HG03045 (cell line): ENCODE results near the gene AGAP1.

ENCODE experiments used
- ATAC-seq: cut with Tn5 transposase; IDR thresholded peaks from one replicate; pipeline ENCODE4 v1.9.1; 2021; ENCODE audit warnings: mild to moderate bottlenecking, moderate library complexity; ENCODE audit not compliant: unreplicated experiment

The AGAP1 gene

DNA sequence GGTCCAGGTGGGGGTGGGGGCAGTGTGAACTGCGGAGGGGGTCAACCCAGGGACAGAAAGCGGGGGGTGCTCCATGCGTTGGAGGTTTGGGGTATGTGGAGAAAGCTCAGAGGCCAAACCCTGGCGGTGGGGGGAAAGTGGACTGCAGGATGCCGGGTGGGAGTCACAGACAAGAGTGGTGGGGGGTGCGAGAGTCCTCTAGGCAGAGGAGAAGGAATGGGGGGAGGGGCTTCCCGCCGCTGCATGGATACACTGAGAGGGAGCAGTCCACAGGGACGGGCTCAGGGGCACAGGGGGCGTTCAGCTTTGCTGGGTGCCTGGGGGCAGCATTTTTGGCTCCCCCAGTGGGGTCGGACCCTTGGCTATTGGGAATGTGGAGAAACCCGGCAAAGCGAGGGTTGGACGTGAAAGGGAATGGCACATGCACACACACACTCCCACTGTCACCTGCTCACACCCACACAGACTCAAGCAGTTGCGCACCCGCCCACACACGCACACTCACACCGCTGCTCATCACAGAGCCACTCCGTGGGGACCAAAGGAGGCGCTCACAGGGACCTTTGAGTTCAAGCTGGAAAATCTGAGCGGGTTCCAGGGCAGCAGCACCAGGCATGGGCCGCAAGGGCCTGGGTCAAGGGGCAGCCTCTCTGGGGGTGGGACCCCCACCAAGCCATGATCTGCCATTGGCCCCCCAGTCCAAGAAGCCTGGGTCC is 666.7 kb downstream of the AGAP1 start:
- ATAC-seq, result no peak

DNA sequence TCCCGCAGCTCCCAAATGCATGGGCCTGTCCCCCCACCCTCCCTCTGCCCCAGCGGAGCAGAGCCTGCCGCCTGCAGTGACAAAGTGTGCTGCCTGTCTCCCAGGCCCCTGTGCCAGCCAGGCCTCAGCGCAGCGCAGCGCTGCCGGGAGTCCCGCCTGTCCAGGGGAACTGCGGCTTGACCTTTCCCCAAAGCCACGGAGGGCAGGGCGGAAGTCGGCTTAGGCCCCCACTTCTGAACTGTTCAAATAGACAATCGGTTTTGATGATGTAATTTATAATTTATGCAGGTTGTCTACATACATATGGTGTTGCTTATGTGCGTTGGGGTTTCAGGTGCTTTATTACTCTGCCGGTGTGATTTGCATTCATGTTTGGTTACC is 667.2 kb downstream of the AGAP1 start:
- no peak for ATAC-seq

DNA sequence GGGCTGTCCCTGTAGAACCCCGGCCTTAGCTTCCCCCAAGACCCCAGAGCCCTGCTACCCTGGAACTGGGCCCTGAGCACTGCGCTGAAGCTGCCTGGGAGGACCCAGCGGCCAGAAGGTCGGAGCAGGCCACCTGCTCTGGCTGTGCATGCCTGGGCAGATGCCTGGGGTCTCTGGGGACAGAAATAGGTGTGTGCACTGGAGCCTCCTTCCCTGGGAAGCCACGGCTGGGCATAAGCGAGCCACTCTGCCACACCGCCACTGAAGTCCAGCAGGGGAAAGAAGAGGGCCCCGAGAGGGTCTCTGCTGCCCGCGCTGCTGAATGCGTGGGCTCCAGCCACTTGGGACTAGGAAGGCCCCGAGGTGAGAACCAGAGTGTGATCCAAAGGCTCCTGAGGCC is 667.7 kb downstream of the AGAP1 start:
- no peak for ATAC-seq

DNA sequence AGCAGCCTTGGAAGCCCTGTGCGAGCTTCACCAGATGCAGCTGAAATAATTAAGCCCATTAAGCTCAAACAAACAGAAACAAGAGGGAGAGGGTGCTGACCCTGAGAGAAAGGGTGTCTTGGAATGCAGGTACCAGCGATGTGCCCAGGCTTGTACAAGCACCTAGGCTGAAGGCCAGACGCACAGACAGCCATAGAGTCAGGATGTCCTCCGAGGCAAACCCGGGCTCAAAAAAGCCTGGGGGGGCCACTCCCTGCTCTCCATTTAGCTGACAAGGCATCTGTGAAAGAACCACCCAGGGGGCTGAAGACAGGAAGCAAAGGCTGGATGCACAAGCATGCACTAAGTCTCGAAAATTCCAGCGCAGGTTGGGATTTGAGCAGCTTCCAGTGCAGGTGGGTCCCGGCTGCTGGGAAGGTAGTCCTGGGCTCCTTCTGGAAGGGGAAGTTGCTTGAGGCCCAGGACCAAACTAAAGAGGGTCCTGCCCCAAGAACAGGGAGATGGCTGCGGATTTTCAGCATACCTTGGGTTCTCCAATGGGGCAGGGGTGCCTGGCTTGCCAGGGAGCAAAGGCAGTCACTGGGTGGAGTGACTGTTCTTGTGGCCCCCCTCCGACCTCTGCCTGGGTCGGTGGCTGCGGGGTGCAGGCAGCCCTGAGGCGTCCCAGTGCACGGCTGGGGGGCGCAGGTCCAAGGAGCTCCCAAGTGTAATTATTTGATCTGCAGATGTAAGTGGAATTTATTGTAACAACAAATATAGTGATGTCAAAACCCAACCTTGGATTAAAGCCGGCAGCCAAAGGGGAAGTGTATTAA is 668.4 kb downstream of the AGAP1 start:
- no peak for ATAC-seq

DNA sequence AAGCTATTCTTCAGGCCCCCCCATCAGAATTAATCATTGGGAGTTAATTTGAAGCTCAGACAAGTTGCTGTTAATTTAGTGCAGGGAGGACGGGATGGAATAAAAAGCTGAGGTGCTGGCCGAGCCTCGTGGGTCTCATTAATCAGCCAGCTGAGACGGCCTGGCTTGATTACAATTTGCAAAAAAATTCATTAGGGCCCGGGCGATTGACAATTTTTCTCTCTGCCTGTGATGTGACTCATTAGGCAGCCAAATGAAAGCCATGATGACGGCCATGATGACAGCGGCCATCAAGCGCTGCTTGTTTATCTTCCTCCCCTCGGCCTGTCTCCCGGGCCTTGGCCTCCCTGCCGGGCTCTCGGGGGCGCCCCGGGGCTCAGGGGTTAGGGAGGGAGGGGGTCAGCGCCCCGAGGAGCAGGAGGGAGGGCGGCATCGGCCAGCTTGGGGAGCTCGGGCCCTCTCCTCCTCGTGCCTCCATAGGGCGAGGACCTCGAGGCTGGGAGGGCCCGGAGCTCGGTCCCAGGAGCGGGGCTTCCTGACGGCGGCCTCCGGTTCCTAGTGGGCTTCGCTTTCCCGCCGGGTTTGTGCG is 669.1 kb downstream of the AGAP1 start:
- ATAC-seq, result no peak

DNA sequence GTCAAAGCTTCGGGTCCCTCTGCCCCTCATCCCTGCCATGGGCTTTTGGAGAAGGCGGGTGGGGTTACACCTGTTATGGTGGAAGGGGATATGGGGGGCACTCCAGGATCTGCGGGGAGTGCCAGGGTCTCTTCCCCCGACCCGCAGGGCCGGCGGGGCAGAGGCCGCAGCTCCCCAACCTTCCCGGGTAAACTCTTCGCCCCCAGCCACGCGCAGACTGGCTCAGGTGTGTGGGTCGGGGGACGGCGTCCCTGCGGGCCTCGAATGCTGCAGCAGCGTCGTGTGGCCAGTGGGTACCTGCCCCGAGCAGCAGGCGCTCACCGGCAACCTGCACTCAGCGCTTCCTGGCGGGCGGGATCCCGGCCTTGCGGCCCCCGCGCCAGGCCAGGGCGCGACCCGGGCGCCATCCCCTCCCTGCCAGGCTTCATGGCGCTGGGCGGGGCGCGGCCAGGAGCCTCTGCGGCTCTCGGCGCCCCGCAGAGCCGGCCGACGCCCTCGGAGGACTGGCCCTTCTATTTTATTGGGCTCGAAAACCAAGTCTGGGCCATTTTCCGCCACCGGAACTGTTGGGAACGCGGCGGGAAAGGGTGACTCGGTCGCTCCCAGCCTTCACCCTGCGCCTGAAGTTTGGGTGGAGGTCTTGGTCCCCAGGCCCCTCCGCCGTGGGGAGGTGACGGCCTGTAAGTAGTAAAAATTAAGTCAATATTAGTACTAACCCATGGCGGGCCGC is 669.8 kb downstream of the AGAP1 start:
- ATAC-seq, result no peak

DNA sequence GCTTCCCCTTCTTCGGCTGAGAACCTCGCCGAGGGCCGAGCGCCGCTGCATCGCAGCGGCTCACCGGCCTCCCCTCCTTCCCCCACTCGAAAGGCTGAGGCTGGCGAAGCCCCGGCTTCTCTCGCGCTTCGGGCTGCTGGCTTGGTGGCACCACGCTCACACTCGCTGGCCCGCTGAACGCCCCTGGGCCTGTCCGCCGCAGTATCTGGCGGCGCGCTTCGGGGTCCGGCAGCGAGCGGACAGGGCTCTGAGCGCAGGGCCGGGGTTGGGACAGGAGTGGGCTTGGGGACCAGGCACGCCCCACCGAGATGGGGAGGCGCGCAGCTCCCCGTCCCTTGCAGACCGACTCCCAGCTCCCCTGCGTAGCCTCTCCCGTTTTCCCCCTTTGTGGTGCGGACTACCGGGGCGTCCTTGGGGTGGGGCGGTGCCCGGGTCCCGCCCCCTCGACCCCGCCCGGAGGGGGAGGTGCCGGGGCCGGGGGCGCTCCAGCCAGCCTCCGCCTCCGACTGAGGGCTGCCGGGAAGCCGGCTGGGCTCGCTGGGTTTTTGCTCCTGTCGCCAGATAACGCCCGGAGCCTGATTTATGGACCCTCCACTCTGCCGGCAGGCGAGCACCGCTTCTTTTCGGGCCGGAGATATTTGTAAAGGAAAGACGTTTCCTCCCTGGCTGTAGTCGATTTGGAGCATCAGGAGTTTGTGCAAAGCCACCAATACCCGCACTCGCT is 670.5 kb downstream of the AGAP1 start:
- no peak for ATAC-seq

DNA sequence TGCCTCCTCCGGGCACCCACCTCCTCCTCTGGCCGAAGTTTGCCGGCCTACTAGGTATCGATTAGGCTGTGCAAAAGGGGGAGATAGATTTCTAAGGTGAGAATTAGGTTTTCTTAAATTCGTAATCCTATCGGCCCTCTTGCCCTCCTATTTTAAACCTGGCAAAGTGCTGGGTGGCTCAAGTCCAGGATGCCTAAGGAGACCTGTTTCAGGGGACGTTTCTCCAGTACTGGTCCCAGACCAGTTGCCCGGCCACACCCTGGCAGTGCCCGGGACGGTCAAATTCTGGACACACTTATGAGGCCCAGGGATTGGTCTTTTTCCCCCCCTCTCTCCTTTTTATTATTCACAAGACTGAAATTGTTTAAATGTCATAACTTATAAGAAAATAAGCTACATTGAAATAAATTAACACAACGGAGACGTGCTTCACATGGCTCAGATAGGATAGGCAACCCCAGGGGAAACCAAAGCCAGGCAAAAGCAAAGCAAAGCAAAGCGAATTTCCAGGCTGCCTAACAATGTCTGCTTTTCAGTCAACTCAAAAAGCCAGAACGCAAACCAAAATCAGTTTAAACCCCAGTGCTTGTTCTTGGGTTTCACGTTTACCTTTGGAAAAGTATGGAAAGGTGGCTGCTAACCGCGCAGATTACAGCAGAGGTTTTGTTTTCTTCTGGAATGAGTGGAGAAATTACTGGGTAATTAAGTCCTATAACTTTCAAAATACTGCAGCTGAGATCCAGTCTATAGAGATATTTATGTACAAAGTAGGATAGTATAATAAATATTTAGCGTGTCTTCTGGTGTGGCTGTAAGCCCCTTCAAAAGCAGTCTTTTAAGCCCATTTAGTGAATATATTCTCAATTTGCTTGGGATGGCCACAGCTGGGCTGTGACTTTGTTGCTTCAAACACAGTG is 671.3 kb downstream of the AGAP1 start:
- ATAC-seq, result no peak

DNA sequence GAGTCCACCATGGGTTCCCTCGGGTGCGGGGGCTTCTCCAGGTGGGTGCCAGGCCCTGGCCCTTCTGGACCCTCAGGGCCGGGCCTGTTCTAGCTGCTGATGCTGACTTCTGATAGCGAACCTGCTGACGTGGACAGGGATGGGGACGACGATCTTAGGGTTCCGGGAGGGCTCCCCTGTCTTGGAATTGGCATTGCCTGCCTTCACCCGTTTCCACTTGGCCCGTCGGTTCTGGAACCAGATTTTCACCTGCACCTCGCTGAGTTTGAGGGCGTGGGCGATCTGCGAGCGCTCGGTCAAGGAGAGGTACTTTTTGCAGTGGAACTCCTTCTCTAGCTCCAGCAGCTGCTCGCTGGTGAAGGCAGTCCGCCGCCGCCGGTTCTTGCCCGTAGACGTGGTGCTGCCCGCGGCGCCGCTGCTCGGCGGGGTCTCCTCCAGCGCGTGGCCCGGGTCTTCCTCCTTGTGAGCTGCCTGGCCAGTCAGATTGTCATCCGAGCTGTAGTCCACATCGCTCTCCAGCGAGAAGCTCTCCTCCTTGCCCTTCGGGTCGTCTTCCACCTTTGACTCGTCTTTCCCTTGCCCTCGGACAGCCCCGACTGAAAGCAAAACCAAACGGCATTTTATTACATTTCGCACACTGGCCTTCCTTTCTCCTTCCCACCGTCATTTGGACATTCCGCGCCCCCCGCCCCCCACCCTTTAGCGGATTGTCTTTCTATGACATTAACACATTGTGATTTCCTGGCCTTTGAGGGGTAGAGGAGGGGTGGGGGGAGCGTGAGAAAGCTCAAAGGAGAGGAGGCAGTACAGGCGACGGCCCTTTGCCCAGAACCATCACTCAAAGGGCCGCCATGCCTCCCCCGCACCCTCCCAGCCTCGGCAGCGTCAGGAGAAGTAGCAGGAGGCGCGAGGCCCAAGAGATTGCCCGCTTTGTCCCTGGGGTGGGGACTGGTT is 672.3 kb downstream of the AGAP1 start:
- ATAC-seq, result no peak

DNA sequence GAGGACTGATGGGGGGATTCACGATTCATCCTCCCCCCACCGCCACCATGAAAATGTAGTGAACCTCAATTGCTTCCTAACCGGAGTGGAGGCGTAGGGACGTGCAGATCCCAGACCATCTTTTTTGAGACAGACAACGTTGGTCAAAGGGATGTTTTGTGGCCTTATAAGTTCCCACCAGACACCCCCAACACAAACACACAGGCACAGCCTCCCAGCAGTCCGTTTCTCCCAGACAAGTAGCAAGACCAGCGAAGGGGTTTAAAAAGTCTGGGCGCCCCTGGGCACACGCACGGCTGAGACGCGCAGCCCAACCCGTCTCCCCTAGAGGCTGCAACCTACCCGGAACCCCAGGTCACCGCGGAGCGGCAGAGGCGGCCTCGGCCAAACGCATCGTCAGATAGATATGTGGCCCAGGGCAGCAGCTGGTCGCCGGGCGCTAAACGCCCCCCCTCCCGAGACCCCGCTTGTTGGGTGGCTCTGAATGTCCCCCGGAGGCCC is 673.0 kb downstream of the AGAP1 start:
- no peak for ATAC-seq

DNA sequence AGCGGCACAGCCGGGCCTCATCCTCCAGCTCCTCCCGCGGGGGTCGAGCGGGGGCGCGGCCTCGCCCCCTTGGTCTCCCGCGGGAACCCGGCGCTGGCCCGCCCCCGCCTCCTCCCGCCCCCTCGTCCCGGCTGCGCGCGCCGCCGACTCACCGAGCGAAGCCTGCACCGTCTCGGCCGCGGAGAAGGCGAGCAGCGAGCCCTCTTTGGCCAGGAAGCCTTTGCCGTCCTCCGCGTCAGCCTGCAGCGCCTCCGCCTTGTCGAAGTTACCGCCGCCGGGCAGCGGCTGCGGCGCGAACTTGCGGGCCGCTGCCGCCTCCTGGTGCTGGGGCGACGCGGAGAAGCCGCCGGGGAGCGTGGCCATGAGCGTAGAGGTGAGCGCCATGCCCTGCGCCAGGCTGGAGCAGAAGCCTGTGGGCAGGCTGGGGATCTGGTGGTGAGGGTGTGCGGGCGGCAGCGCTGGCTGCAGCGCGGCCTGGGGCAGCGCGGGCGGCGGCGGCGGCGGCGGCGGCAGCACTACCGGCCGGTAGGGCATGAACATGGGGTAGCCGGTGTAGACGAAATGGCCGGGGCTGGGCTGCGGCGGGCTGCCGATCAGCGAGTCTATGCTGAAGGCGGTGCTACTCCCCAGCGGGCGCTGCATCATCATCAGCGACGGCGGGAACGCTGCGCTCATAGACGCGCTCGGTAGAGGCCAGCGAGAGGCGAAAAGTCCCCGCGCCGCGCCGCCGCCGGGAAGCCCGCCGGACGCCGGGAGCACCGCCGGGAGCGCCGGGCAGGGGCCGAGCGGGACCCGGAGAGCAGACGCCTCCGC is 673.7 kb downstream of the AGAP1 start:
- no peak for ATAC-seq

DNA sequence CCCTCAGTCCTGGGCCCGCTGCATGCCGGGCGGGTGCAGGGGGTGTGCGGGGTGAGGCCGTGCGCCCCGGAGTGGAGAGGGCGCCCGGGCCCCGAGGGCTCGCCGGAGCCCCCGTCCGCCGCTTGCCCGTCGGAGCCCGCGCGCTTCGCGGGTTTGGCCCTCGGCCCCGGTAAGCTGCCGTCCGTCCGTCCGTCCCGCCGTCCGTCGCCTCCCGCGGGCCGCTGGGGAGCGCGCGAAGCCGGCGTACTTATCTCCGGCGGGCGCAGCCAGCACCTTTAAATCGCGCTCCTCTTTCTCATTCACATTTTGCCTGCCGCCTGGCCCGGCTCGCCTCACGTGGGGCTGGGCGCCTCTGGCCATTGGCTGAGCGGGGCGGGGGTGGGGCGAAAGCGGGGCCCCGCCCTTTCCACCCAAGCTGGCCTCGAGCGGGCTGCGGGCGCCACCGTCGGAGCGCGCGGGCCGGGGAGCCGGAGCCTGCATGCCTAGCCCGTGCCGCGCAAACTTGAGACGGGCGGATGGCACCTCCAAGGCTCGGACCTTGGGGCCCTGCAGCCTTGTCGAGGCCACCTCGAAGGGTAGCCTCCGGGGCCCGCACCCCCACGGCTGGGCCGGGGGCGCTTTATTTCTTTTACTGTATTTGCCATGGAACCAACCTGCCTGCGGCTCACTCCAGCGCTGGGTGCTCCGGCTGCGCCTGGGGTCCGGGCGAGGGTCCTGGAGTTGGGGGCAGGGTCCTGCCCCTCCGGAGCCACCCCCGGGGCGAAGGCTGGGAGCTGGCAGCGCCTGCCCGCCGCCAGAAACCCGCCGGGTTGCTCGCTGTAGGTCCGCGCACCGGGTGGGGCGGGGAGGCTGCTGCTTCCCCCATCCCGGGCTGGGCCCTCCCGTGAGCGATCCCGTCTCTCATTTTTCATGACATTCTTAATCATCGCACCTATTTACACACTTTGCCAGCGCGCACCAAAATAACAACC is 674.6 kb downstream of the AGAP1 start, which contains the start of gene GBX2:
Gene GBX2, minus strand, starts transcription at position 277 of the 971 bp plus-strand sequence. CDS start 415 bp downstream, outside the sequence.
- no peak for ATAC-seq

DNA sequence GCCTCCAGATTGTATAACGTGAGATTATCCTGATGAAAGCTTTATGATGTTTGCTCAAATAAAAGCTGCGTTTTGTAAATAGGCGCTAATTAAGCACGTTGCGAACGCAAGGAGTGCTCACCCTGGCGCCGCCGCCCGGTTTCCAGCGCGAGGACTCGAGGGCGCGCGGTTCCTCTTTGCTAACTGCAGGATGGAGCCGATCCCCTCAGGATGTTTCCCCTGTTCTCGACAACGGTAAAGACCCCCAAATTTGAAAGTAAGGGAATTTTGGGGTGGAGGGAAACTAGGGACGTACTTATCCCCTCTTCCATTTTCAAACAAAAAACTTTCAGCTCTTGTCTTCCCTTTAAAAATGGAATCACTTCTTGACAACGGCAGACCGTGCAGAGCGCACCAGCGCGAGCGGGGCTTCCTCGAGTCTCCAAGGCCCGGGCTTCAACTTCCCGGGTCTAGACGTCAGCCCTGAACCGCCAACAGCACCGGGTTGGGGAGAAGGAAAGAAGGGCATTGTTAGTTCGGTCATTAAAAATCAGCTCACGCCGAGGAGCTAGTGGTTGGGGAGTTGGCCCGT is 675.4 kb downstream of the AGAP1 start:
- ATAC-seq, result no peak

DNA sequence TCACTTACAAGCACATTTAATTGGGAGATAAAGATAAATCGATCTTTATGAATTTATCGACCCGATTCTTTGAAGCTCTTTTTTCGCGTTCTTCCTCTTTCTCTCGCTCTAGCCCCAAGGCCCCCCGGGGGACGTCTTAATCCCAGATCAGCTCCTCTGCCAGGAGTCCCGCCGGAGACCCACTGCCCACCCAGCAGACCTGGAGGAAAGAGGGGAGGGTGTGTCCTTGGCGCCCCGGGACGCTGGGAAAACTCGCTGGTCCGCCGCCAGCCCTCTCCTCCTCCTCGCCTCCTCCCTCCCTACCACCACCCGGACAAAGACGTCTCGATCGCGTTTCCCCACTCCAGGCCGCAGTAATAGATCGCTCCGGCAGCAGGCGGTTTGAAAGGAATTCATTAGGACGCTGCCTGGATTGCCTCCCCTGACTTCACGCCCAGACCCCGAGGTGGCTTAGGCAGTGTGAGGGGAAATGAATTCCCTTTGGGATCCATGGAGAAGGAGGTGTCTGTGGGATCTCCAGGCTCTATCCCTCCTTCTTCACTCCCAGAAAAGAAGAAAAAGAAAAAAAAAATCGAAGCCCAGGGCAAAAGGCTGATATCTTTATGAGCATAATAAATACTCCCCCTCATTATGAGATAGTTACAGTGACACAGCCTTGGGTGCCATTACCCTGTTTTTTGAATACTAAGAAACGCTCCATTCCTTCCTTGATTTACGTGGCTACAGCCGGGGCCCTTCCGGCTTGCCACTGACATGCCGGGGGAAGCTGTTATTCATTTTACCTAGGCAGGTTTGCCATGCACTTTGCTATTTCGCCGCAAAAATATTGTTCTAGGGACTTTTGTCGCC is 676.1 kb downstream of the AGAP1 start:
- ATAC-seq, result no peak

DNA sequence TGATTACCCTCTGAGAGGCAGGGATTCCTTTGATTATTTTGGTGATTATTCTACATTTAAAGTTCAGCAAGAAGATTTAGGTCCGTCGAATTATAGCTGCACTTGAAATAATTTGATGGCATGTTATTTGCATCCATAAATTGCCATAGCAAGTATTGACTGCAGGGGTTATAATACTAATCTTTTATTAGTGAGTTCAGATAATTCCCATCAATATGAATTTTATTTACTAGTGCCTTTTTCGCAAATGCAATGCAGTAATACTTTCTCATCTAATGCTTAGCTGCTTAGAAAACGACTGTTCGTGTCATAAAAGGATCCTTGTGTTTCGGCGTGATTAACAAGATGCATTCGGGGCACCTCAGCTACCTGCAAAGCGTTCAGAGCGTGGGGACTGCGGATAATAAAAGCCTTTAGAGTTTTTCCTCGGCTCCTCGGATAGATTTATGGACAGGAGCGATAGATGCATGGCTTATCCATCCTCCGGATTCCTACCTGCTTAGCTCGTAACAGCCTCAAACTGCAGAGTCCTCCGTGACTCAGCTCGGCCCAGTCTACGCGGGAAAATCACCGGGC is 676.8 kb downstream of the AGAP1 start:
- ATAC-seq, result no peak
